ENCODE data around the gene MKLN1. TPM values are rescaled to one million over a fixed set of nuclear protein-coding genes. Genes with fewer than 3 reads are reported as not detected.

MKLN1 gene
- total and polyA plus RNA-seq, 2 of the 4 experiments (the other 2 are of a cell fraction) = 17.5 to 52.0 TPM

DNA sequence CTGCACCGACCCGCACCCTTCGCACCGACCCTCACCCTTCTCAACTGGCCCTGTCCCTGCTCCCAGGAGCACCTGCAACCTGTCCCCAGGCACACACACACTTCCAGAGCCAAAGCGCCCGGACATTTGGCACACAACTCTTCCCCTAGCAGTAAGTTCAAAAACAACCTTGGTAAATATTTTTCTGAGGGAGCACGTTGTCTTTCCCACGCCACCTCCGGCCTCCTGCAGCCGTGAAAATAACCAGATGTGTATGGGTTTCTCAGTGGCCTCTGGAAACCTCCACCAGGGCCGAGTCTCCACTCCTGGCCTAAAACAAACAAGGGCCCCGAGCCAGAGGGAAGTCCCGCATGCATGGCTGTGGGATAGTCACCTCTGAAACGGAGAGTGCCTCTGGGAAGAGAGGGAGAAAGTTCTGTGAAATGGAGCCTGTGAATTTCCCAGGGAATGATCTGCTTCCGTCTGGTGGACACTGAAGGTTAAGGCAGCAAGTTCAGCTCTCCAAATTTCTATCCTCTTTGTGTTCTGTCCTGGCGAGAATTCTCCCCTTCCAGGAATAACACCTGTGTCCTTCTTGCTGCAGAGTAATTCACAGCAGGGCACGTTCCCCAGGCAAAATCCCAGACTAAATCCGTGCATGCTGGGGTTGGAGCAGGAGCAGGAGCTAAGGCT lies 213.0 kb downstream of the MKLN1 start (continued):
- TF ChIP-seq, protein P1, sequence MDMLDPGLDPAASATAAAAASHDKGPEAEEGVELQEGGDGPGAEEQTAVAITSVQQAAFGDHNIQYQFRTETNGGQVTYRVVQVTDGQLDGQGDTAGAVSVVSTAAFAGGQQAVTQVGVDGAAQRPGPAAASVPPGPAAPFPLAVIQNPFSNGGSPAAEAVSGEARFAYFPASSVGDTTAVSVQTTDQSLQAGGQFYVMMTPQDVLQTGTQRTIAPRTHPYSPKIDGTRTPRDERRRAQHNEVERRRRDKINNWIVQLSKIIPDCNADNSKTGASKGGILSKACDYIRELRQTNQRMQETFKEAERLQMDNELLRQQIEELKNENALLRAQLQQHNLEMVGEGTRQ (IDR thresholded peaks at IDR 0.05; ENCODE audit: low read depth, low read length) = no peak
- TF ChIP-seq NFE2L2 (IDR thresholded peaks at IDR 0.05; ENCODE audit: low read depth, low read length) = no peak

DNA sequence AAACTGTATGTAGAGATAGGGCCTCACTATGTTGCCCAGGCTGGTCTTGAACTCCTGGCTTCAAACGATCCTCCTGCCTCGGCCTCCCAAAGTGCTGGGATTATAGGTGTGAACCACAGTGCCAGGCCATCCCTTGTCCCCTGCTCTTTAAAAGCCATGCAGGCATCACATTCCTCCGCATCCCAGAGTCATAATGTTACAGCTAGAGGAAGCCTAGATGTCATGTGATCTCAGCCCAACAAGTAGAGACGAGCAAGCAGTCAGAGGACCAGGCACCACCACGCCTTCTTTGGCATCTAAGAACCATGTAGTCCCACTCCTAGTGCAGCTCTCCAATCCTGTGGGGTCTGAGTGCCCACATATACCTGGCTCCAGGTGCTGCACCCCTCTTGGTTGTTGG lies 215.6 kb downstream of the MKLN1 start:
- Histone ChIP-seq H2AFZ (replicated peaks; ENCODE audit: low read length, poor library complexity) (no peak overlapping the region), H4K20me1 (ENCODE audit: insufficient read depth, low read length) (no peaks in the 10 kb centered on the region), H3K4ac (ENCODE audit: low read depth, low read length) (no peak overlapping the region), H3K9me3 (ENCODE audit: control insufficient read depth, insufficient read depth, low read length) (no peaks in the 10 kb centered on the region), H2AK9ac (replicated peaks; ENCODE audit: low read depth, low read length, poor library complexity) (no peak overlapping the region), H2AK5ac (ENCODE audit: low read depth, low read length) (no peak overlapping the region), H3K4me3 (ENCODE audit: insufficient read depth, low read depth, low read length) (no peak overlapping the region), H3K36me3 (ENCODE audit: control insufficient read depth, insufficient read depth, low read length) (no peaks in the 10 kb centered on the region), H2BK5ac (ENCODE audit: low read depth, low read length, poor library complexity, severe bottlenecking) (no peak overlapping the region), H3K23ac (ENCODE audit: low read depth, low read length) (no peak overlapping the region), H3K14ac (replicated peaks; ENCODE audit: low read depth, low read length) (no peak overlapping the region), H3K79me1 (ENCODE audit: low read depth in 1 of 2, low read length in 2 of 2) (peaks cover 5 to 42% of the 10 kb centered on the region in 2 experiments; a peak in 3 of 4 replicates), H3K9ac (ENCODE audit: low read depth, low read length) (no peak overlapping the region), H4K5ac (ENCODE audit: low read depth, low read length) (no peak overlapping the region), H4K91ac (ENCODE audit: insufficient read depth, low read depth, low read length) (no peak overlapping the region), H3K18ac (ENCODE audit: low read depth, low read length) (no peak overlapping the region), H3K56ac (ENCODE audit: extremely low read depth, insufficient read depth, low read length) (no peak overlapping the region), H2BK20ac (ENCODE audit: low read depth, low read length) (no peak overlapping the region), H3K4me1 (ENCODE audit: control insufficient read depth, insufficient read depth, low read length) (peaks cover 6% of the 10 kb centered on the region), H4K8ac (ENCODE audit: low read depth in 2 of 2, low read length in 2 of 2) (no peak overlapping the region), H2BK120ac (ENCODE audit: low read depth, low read length) (no peak overlapping the region), H3K4me2 (ENCODE audit: low read depth, low read length) (no peak overlapping the region), H3K9me1 (ENCODE audit: insufficient read depth, low read length) (peaks cover 15% of the 10 kb centered on the region), H3K27me3 (ENCODE audit: control insufficient read depth, insufficient read depth, low read length) (no peaks in the 10 kb centered on the region), H3K27ac (ENCODE audit: insufficient read depth, low read length) (no peak overlapping the region), H2BK15ac (ENCODE audit: low read depth, low read length) (no peak overlapping the region)
- no peak for TF ChIP-seq MAZ (IDR thresholded peaks at IDR 0.05; ENCODE audit: borderline replicate concordance, low read depth, low read length)
- no peak for TF ChIP-seq SMC3 (IDR thresholded peaks at IDR 0.05; ENCODE audit: low read depth, low read length)
- no peak for TF ChIP-seq MAFK (IDR thresholded peaks at IDR 0.05; ENCODE audit: low read depth, low read length)
- TF ChIP-seq, protein P2, sequence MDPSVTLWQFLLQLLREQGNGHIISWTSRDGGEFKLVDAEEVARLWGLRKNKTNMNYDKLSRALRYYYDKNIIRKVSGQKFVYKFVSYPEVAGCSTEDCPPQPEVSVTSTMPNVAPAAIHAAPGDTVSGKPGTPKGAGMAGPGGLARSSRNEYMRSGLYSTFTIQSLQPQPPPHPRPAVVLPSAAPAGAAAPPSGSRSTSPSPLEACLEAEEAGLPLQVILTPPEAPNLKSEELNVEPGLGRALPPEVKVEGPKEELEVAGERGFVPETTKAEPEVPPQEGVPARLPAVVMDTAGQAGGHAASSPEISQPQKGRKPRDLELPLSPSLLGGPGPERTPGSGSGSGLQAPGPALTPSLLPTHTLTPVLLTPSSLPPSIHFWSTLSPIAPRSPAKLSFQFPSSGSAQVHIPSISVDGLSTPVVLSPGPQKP (IDR thresholded peaks at IDR 0.05; ENCODE audit: borderline replicate concordance, low read depth, low read length) = no peak
- TF ChIP-seq RFX5 (IDR thresholded peaks at IDR 0.05; ENCODE audit: low read depth, low read length) = no peak
- TF ChIP-seq CEBPB (IDR thresholded peaks at IDR 0.05; ENCODE audit: low read depth, low read length) = no peak
- no peak for TF ChIP-seq RCOR1 (IDR thresholded peaks at IDR 0.05; ENCODE audit: insufficient replicate concordance, low read length)
- TF ChIP-seq CHD1 (IDR thresholded peaks at IDR 0.05; ENCODE audit: low read depth, low read length) = no peak
- CTCF ChIA-PET = no interaction called here
- dilution Hi-C loops (cut with HindIII; ENCODE audit: low sequenced_read_pairs, unreplicated experiment) = no loop called here
- no peak for ATAC-seq (ENCODE audit: low read depth)
- intact Hi-C loops (cut with micrococcal nuclease) = no loop called here
- in situ Hi-C loops (cut with MboI; ENCODE audit: low sequenced_read_pairs) = loop anchor here (10.0 kb wide), 1 partner anchor 112 kb away; no protein-coding TSS in a partner anchor
- WGBS, 2 experiments (ENCODE audit: extremely low coverage in 2 of 2, insufficient read length in 1 of 2) = no CpG with 5 or more reads among the region's 5 CpGs
- no peak for DNase-seq
- POLR2A ChIA-PET (ENCODE audit: unreplicated experiment) = no interaction called here
- no TSS peak for BruUV-seq (replicated peaks)
